GM23338 (cell line): ENCODE results near the gene RRAD. TPM values are rescaled to one million over a fixed set of nuclear protein-coding genes. Genes with fewer than 3 reads are reported as not detected.

Source experiments
- ATAC-seq: fragments of 200-7000 bp; cut with Tn5 transposase; 3 replicates; pipeline ENCODE4 v1.9.1; 2020
- DNase-seq: peaks from one replicate; pipeline ENCODE4 v3.0.0-alpha.2; 2015; ENCODE audit warnings: low spot score
- H2AFZ ChIP-seq: fragments of 200-600 bp; sonication (generic); 2 replicates; pipeline ENCODE4 v1.8.0; 2016; ENCODE audit warnings: antibody characterized with exemption, mild to moderate bottlenecking, moderate library complexity
- H3F3A ChIP-seq: fragments of 200-600 bp; sonication (generic); replicated peaks from 2 replicates; pipeline ENCODE4 v1.8.0; 2017; ENCODE audit warnings: antibody characterized with exemption, mixed run types, low read depth
- H3K27ac ChIP-seq: fragments of 200-600 bp; sonication (generic); 2 replicates; pipeline ENCODE4 v1.6.1; 2016; ENCODE audit warnings: low read depth
- H3K27me3 ChIP-seq: fragments of 200-600 bp; sonication (generic); 2 replicates; pipeline ENCODE4 v1.8.0; 2016; ENCODE audit warnings: mild to moderate bottlenecking, mixed run types, moderate library complexity; ENCODE audit not compliant: insufficient read depth
- H3K36me3 ChIP-seq: fragments of 200-600 bp; sonication (generic); 2 replicates; pipeline ENCODE4 v1.8.0; 2016; ENCODE audit warnings: mild to moderate bottlenecking; ENCODE audit not compliant: insufficient read depth
- H3K4me1 ChIP-seq: fragments of 200-600 bp; sonication (generic); 2 replicates; pipeline ENCODE4 v1.8.0; 2016; ENCODE audit warnings: mild to moderate bottlenecking, moderate library complexity; ENCODE audit not compliant: insufficient read depth
- H3K4me2 ChIP-seq: fragments of 200-600 bp; sonication (generic); 2 replicates; pipeline ENCODE4 v1.7.1; 2017; ENCODE audit warnings: mixed run types
- H3K4me3 ChIP-seq: fragments of 200-600 bp; sonication (generic); 2 replicates; pipeline ENCODE4 v1.6.1; 2016; ENCODE audit warnings: mixed run types
- H3K79me2 ChIP-seq: fragments of 200-600 bp; sonication (generic); replicated peaks from 2 replicates; pipeline ENCODE4 v1.8.0; 2017; ENCODE audit warnings: mild to moderate bottlenecking; ENCODE audit not compliant: insufficient read depth
- H3K9me2 ChIP-seq: fragments of 200-600 bp; sonication (generic); 2 replicates; pipeline ENCODE4 v1.8.0; 2017; ENCODE audit not compliant: insufficient read depth
- H4K20me1 ChIP-seq: fragments of 200-600 bp; sonication (generic); replicated peaks from 2 replicates; pipeline ENCODE4 v1.8.0; 2017; ENCODE audit warnings: mild to moderate bottlenecking; ENCODE audit not compliant: insufficient read depth
- H3K27ac Mint-ChIP-seq: 2 replicates; pipeline ENCODE4 v1.8.0; 2020; ENCODE audit warnings: inconsistent platforms, mild to moderate bottlenecking, moderate library complexity, mixed read lengths
- H3K27me3 Mint-ChIP-seq: 3 replicates; pipeline ENCODE4 v1.8.0; 2022; ENCODE audit warnings: low read depth, mild to moderate bottlenecking, moderate library complexity, mixed read lengths, inconsistent platforms; ENCODE audit not compliant: insufficient read depth, poor library complexity
- H3K36me3 Mint-ChIP-seq: 3 replicates; pipeline ENCODE4 v1.8.0; 2021; ENCODE audit warnings: low read depth, mild to moderate bottlenecking, inconsistent platforms, moderate library complexity, mixed read lengths
- H3K4me1 Mint-ChIP-seq: 3 replicates; pipeline ENCODE4 v1.8.0; 2020; ENCODE audit warnings: mild to moderate bottlenecking, inconsistent platforms, mixed read lengths
- H3K4me3 Mint-ChIP-seq: 3 replicates; pipeline ENCODE4 v1.8.0; 2021; ENCODE audit warnings: moderate library complexity, mild to moderate bottlenecking, inconsistent platforms, mixed read lengths
- H3K9me3 Mint-ChIP-seq: 3 replicates; pipeline ENCODE4 v1.8.0; 2020; ENCODE audit warnings: moderate library complexity, mild to moderate bottlenecking, inconsistent platforms, mixed read lengths
- CREB1 ChIP-seq: fragments of 250-450 bp; sonication (Bioruptor Pico); IDR thresholded peaks from 2 replicates; pipeline ENCODE4 v1.5.0; 2020; ENCODE audit warnings: low read depth, mild to moderate bottlenecking, moderate library complexity
- CTCF ChIP-seq, 2 experiments: fragments of 200-600 bp in 1 of 2; sonication (generic) in 1 of 2; conservative IDR thresholded peaks; 2 replicates each; pipeline versions ENCODE4 v1.5.1 to v1.6.1; 2016 to 2017; ENCODE audit warnings: antibody characterized with exemption in 2 of 2, low read depth in 2 of 2, mild to moderate bottlenecking in 2 of 2, moderate library complexity in 1 of 2
- ETS1 ChIP-seq: IDR thresholded peaks from 2 replicates; pipeline ENCODE4 v1.6.1; 2016; ENCODE audit warnings: antibody characterized with exemption
- EZH2 ChIP-seq: fragments of 200-600 bp; sonication (generic); IDR thresholded peaks from one replicate; pipeline ENCODE4 v1.8.0; 2017; ENCODE audit warnings: antibody characterized with exemption, mild to moderate bottlenecking, low read depth; ENCODE audit not compliant: unreplicated experiment
- EZH2phosphoT487 ChIP-seq: fragments of 200-600 bp; sonication (generic); IDR thresholded peaks from one replicate; pipeline ENCODE4 v1.8.1; 2018; ENCODE audit warnings: antibody characterized with exemption; ENCODE audit not compliant: unreplicated experiment
- NANOG ChIP-seq: IDR thresholded peaks from 2 replicates; pipeline ENCODE4 v1.6.1; 2016; ENCODE audit warnings: antibody characterized with exemption, borderline replicate concordance
- POLR2AphosphoS5 ChIP-seq: IDR thresholded peaks from 2 replicates; pipeline ENCODE4 v1.6.1; 2016; ENCODE audit warnings: antibody characterized with exemption, low read depth
- STAT1 ChIP-seq: IDR thresholded peaks from one replicate; pipeline ENCODE4 v1.6.1; 2016; ENCODE audit warnings: antibody characterized with exemption; ENCODE audit not compliant: unreplicated experiment
- ZNF462 ChIP-seq: fragments of 250-450 bp; sonication (Bioruptor Pico); IDR thresholded peaks from 2 replicates; pipeline ENCODE4 v1.5.0; 2020; ENCODE audit warnings: mild to moderate bottlenecking, moderate library complexity
- polyA plus RNA-seq: library from polyadenylated mRNA; unstranded; fragments of >200 nt; fragmentation: Nextera tagmentation; extraction: Ambion mirVana; gene quantifications from 2 replicates; pipeline ENCODE4 v1.2.1, GENCODE V29; 2016
- total RNA-seq: library from RNA; depleted of rRNA; stranded (reverse); fragments of >200 nt; shearing (Covaris generic); gene quantifications from 2 replicates; pipeline ENCODE4 v1.2.3, GENCODE V29; 2014

Gene RRAD
- total and polyA plus RNA-seq, 2 experiments from 2014 or later: 0.18 TPM; not detected in 1

- Mint-ChIP-seq H3K9me3 (no peaks in the 10 kb centered on the region), H3K4me3 (no peak overlapping the region), H3K27ac (no peak overlapping the region), H3K36me3 (peaks cover 19% of the 10 kb centered on the region), H3K27me3 (peaks cover 12% of the 10 kb centered on the region), H3K4me1 (no peaks in the 10 kb centered on the region; the same call in 2 of the 3 replicates)
- H3K79me2 ChIP-seq: no peaks in the 10 kb centered on the region
- no peaks in the 10 kb centered on the region for H3F3A ChIP-seq
- H3K9me2 ChIP-seq: no peaks in the 10 kb centered on the region
- TF ChIP-seq CTCF (conservative IDR thresholded peaks at IDR 0.05; ENCODE audit: low read depth in 2 of 2) (no peak), EZH2phosphoT487 (no peak), POLR2AphosphoS5 (no peak), ETS1 (no peak), NANOG (no peak), ZNF462 (CRISPR knock-in tag) (no peak), EZH2 (no peak), CREB1 (CRISPR knock-in tag) (no peak), STAT1 (no peak)
- no peak overlapping the region for H3K27ac ChIP-seq
- DNase-seq (no peak), ATAC-seq (no peak)
- H3K36me3 ChIP-seq: no peaks in the 10 kb centered on the region
- no peak overlapping the region for H3K4me2 ChIP-seq
- H2AFZ ChIP-seq: no peak overlapping the region
- peaks cover 3% of the 10 kb centered on the region; the same call in 1 of the 2 replicates for H3K4me1 ChIP-seq
- H3K27me3 ChIP-seq: peaks cover 8% of the 10 kb centered on the region
- H4K20me1 ChIP-seq: no peaks in the 10 kb centered on the region
- no peak overlapping the region for H3K4me3 ChIP-seq
Observed at GRCh38 chr16:66942981-66943380, 17.6 kb upstream of the RRAD start.
